ENCODE data around the gene DYRK2.

Gene DYRK2

DNA sequence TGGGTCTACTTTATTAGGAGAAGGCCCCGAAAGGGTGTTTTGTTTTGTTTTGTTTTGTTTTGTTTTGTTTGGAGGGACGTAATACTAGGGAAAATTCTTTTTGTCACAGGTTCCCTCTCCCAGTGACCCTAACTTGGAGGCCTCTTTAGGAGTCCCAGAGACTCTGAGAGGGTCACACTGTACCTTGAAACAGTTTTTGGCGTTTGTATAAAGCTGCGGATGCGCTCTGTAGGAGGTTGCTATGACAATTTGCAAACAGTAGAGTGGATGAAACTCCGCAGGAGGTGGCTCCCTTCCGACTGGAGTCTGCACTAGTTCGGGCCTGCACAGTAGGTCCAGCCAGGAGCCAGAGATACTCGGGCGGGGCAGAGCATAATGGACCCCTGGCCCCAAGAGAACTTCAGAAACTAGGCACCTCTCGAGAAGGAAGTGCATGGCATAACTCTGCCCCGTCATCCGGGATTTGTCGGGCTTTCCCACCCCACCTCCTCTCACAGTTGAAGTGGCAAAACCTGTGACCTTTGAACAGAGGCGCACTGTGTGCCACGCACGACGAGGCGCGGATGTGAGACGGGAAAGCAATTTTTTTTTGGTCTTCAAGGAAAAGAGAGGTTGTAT, 1.3 kb upstream of the DYRK2 start:
- DNase-seq, result no peak

DNA sequence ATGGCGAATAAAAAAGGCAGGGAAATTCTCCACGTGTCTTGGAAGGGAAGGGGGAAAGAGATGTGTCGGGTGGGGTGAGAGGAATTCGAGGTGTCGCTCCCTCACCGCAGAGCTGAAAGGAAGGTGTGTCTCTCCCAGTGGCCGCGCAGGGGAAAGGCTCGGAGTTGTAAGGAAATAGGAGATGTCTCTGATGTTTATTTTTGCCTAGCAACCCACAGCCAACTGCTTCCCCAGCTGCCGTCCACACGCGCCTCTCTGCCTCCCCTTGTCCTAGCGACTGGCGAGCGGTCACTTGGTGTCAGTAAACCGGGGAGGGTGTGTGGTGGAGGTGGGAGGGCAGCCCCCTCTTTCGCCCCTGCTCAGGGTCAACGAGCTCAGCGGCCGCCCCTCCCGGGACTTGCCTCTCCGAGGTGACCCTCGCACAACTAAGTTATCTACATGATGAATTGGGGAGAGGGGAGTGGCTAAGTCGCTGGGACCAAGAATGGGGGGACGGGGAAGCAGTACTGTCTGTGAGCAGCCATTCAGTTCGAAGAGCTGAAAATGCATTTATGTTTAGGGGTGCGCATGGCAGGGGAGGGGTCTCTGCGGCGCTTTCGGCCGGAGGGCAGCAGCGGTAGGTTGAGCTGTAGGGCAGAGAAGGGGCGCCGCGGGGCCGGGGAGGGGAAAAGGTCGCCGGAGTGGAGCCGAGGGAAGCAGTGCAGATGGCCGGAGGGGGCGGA, 585 bp upstream of the DYRK2 start:
- DNase-seq, result peak; percentile 85

DNA sequence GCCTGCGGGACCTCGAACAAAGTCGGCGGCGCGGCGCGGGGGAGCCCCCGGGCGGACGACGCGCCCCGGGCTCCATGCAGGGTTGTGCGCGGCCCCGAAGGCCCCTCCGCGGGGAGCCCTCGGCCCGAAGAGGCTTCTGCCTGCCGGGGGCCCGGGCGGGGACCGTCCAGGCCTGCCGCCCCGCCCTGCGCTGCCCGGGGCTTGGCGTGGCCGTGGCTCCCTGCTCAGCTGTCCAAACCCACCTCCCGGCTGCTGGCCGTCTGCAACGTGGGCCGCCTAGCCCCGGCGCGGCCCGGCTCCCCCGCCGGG, 670 bp downstream of the DYRK2 start:
- DNase-seq, result no peak

DNA sequence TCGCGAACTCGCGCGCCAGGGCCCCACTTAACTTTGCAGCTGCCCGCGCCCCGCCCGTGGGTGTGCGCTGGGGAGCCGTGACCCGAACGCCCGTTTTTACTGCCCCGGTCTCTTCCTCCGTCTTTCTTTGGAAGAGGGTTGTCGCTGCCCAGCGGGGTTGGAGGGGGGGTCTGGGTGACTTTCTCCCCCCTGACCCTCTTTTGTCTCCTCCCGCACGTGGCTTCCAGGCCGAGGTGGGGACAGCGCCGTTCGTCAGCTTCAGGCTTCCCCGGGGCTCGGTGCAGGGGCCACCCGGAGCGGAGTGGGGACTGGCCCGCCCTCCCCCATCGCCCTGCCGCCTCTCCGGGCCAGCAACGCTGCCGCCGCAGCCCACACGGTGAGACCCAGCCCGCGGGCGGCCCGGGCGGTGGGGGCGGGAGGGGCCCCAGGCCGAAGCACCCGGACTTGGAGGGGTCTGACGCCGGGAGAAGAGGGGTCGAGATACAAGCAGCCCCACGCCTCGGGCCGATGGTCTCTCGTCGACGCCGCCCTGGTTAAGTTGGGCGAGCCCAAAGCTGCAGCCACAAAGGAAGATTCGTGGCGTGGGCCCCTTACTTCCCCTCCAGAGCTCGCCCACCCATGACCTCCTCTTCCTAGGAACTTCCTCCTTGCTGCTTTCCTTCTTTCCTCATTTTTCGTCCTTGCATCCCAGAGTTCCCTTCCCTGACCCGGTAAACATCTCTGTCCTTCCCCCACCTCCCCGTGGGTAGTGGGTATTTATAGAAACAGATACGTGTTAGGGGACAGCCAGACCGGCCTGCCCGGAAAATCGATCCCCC, 1.2 kb downstream of the DYRK2 start:
- no peak for DNase-seq

DNA sequence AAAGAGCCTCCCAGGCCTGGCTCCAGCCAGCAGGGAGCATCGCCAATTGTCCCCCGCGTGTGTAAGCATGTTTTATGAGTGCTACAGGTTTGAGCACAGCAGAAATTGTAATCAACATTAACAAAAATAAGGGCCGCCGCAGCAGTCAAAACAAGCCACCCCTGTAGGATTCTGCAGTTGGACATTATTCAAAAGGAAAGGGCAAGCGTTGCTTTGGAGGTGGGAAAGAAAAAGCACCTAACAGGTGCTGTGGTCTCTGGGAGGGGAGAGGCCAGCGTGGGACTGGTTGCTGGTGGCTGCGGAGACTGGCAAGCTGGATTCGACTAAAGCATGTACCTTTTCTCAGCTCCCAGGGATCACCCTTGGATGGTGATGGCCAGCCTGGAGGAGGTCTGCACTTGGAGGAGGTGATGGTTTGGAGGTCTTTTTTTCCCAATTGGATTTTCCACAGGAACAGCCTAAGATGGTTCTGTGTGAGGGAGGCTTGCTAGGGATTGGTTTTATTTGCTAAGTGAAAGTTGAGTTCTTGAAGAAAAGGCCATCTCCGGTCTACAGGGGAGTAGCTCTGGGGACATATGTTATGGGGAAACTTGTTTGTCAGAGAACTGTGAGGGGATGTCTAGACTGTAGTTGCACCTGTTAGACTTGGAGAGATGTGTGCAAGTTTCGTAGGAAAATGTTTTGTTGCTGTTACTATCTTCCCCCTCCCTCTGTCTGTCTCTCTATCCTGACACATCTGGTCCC, 2.0 kb downstream of the DYRK2 start:
- no peak for DNase-seq

DNA sequence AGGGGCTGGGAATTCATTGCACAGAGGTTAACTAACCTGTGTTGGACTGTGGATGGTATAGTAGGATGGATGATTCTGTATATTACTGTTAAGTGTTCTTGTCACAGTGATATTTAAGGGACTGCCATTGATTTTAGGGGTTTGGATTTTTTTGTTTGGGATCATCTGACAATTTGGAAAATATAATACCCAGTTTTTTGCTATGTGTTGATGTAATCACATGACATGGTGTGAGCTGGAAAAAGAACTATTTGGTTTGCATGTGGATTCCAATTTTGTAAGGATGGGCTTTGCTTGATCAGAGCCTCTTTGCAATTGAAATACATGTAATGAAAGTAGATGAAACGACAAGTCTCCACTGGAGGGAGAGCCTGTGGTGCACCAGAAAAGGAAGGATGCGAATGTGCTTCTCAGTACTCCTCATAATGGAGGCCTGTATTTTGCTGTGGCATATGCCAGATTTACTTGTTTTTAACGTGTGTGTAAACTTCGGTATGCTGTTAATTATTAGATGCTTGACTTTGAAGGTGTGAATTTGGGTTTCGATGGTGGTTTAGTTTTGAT, 2.7 kb downstream of the DYRK2 start:
- peak; percentile 58 for DNase-seq

DNA sequence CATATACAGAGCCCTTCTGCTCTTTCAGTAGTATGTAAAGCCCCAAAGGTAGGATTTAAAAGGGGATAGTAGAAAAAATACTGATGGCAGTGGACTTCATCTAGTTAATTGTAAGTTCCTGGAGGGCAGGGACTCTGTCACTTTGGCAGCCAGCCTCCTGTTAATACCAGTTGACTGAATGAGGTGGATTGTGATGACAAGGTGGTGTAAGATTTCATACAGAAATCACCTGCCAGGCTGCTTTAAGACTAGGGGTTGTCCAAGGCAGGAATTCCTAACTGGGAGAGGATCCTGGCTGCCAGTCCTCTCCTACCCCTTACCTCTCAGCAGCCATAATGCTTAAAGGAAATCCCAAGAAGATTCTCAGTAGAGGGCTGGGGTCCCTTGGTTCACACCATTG, 7.3 kb downstream of the DYRK2 start:
- no peak for DNase-seq

DNA sequence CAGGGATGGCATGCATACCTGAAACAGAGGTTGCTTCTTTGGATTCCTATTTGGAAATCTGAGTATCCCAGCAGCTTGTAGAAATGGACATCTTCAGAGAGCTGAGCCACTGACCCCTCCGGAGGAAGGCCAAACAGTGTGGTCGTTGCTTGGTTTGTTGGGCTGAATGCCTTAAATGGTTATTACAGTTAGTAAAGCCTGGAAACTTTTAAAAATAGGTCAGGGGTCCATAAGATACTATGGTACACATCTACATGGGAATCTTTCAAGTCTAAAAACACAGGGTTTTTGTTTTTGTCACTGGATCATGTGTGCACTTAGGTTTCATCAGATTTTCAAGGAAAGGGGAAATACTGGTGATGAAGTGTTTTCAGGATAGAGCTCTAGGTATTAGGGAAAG, 7.7 kb downstream of the DYRK2 start:
- DNase-seq, result no peak

DNA sequence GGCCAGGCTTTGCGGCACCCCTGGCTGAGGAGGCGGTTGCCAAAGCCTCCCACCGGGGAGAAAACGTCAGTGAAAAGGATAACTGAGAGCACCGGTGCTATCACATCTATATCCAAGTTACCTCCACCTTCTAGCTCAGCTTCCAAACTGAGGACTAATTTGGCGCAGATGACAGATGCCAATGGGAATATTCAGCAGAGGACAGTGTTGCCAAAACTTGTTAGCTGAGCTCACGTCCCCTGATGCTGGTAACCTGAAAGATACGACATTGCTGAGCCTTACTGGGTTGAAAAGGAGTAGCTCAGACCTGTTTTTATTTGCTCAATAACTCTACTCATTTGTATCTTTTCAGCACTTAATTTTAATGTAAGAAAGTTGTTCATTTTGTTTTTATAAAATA, 9.9 kb downstream of the DYRK2 start:
- DNase-seq, result no peak

DNA sequence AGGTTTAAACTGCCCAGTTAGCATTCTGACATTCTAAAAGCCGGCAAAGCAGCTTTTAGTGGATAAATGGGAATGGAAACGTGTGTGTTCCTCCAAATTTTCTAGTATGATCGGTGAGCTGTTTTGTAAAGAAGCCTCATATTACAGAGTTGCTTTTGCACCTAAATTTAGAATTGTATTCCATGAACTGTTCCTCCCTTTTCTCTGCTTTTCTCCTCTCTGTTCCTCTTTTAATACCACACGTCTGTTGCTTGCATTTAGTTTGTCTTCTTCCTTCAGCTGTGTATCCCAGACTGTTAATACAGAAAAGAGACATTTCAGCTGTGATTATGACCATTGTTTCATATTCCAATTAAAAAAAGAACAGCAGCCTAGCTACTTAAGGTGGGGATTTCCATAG, 10.7 kb downstream of the DYRK2 start:
- DNase-seq, result no peak

DNA sequence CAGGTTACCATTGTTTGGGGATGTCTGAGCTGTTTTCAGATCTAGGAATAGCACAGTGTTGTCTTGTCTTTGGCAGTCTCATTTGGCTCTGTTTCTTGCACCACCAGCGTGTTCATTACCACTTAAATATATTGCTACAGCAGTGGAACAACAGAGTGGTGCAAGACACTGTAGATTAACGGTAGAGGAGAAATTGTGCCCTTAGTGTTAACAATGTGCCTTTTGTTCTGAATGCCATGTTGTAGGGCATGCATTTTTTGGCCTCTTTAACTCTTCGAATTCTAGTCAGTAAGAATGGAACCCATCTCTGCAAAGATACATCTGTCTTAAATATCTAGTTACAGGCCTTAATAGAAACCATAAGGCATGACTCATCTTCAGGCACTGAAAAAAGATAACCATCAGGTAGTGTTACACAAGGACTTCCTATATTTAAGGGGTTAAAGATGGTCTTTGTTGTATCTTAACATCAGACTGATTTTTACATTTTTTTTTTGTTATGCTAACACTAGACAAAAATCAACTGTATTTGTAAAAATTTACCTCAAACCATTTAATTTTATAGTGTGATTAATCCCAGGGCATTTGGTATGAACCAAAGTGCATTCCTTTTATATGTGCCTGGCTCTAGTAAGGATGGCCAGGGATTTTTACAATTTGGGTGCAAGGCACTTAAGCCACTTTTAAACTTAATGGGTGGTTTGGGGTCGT, 12.9 kb downstream of the DYRK2 start:
- DNase-seq, result peak; percentile 92

DNA sequence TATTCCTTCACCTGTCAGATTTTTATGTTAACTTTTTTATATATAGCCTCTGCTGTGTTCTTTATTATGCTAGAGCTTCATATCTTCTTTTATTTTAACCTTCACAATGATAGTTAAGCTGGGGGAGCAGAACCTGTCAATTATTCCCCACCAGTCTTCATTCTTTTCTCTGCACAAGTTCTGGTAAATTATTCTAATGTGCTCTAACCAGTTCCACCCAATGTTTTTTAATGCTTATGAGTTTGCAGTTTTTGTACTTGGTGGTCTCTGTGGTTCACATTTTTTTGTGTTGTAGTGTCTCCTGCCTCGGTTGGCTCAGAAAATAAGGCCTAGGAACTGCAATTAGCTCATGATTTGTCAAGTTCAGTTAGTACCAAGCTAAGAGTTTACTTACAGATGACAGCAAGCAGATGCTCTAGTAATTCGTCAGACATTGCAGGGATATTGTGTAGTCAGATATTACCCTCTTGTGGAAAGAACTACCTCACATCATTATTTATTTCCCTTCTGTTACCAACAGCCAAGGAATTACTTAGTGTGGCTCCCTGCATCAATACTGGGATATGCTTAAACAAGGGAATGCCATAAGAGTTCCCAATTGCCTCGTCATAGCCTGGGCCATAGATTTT, 14.5 kb downstream of the DYRK2 start:
- DNase-seq, result peak; percentile 97

DNA sequence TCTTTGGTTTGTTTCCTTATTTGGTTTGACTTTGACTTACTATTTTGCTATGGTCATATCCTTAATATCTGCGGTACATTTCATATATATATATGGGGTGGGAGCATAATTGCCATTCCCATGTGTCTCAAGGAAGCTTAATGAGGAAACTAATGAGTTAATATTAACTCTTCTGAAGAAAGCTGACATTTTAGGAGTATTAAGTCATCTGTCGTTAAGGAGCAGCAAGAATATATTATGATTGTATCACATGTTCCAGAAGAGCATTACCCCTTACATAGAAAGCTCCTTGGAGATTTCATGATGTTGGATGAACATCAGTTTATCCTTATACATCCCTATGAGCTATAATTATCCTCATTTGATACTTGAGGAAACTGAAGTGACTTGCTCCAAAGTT, 15.6 kb downstream of the DYRK2 start:
- DNase-seq, result no peak

DNA sequence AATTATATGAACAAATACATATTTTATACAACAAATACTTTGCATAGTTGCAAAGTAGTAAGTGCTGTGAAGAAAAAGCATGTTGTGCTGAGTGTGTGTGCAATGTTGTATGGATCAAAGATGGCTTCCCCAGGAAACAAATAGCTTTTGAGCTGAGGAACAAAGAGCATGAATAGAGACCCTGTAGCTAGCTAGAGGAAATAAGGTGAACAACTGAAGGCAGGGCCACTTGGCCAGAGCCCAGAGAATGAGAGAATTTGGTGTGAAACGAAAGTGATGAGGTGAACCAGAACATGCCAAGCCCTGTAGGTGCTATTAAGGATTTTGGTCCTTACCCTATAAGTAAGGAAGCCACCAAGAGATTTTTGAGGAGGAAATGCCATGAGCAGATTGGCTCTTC, 17.1 kb downstream of the DYRK2 start:
- no peak for DNase-seq

DNA sequence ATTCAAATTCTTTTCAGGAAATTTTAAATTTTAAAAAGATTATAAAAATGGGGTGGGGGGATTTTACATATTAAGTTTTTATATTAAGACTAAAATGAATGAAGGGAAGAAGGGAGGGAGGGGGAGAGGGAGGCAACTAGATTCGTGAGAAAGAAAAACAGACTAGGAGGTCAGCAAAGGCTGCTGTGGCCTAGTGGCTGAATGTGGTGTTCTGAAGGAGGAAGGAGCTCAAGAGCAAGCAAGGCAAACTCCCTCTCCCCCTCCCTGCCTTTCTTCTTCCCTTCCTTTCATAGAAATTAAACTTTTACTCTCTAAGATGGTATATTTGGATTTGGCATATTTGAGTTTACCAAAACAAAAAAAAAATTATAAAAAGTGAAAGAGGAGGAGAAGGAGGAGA, 18.1 kb downstream of the DYRK2 start:
- DNase-seq, result no peak

DNA sequence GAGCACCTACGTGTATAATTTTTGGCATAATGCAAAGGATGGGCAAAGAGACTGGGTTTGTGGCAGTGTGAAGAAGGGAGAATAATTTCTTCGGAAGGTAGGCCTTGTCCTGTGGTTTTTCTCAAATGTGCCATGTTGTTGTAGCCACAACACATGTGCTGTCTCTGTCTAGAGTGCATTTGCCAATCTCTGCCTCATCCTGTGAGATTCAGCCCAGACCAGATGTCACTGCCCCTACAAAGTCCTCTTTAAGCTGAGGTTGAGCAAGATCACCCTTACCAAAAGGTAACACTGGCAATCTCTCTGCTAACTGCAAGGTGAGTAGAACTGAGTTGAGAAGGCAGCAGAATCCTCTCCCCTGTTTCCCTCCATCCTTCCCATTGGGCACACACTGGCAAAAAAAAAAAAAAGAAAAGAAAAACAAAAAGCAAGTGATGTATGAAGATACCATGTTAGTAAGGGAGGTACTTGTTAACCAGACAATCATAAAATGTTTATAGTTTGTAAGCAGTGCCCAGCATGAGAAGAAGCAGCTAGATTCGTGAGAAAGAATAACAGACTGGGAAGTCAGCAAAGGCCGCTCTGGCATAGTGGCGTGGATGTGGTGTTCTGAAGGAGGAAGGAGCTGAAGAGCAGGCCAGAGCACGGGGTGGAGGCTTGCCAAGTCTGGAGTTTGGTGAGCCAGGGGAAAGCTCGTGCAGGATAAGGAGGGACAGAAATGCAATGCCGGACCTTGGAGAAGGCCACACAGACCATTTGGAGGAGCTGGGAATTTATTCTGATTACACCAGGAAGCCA, 18.9 kb downstream of the DYRK2 start:
- DNase-seq, result no peak

DNA sequence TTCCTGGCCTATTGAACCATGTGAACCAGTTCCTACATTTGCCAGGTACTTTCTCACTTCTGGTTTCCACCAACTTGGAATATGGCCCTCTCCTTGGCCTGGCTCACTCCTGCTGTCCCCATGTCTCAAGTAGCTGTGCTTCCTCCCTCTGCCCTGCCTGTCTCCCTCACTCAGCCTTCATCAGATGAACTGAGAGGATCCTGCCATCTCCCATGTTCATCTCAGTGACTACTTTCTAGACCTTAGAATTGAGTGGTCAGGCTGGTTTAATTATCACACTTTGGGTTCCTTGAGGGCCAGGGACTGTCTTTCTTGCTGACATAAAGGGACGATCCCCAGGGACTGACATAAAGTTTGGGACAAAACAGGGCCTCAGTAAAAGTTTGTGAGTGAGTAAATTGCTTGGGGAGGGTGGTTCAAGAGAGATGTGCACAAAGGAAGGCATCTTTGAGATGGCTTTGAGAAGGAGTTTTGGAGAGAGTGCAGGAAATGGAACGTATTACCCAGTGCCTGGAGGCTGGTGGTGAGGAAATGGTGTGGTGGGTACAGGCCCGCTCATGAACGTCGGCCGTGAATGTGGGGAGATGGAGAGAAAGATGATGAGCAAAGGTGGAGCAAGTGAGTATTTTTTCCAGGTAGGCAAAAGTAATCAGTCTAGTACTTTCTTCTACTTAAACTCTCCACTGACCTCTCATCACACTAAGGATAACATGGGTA, 20.8 kb downstream of the DYRK2 start:
- no peak for DNase-seq

DNA sequence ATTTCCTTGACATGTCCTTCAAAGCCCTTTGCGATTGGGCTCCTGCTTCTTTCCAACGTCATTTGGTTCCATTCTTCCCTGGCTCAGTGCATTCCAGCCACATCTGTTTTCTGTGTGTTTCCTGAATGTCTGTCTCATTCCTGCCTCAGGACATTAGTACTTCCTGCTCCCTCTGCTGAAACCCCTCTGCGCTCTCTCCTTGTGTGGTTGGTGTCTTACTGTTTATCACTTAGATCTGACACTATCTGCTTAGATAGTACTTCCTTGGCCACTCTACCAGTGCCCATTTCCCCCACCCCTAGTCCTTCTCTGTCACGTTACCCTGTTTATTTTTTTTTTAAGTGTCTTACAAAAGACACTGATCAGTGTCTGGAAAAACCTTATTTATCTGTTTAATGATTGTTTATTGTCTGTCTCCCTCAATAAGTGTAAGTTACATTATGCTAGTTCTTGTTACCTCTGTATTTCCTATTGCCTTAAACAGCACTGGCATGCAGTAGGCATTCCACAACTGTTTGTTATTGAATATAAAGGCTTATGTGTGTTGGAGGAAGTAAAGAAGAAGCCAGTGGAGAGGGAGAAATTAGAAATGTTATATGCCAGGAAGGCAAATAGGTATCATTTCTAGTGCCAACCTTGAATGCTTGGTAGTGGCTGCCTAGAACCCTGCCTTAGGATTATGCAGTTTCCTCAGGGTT, 21.5 kb downstream of the DYRK2 start:
- no peak for DNase-seq

DNA sequence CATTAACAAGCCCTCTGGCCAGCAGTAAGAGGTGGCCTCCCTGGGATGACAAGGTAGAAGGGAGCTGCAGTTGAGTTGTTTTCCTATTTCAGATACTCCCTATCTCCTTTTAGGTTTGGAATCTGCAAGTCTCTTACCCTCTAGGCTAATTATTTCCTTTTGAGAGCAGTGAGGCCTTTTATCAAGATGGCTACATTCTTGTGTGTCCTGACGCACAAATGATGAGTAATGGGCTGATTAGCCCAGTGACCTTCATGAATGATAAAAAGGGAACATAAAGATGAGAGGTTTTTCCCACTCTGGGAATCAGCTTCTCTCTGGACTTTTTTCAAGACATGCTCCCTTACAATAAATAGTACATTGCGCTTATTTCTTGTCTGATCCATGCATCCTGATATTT, 22.9 kb downstream of the DYRK2 start:
- DNase-seq, result peak; percentile 80

DNA sequence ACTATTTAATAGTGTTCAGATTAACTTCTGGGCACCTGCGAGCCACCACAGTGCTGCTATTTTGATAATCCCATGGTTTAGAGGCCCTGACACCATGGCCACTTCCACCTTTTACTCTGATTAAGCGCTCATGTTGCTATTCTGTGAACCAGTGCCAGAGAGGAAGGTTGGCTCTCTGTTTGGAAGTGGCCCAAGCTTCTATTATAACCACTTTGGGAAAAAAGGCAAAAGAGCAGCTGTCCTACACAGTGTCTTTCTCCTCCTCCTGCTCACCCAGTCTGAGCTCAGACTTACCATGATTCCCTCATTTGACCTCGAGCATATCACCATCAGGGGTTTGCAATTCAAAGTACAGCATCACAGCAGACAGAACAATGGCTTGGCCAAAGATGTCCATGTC, 23.3 kb downstream of the DYRK2 start:
- no peak for DNase-seq

Data from fibroblast of skin of right biceps (primary cell).